H9 (cell line): ENCODE results near the gene IPO13. TPM values are rescaled to one million over a fixed set of nuclear protein-coding genes. Genes with fewer than 3 reads are reported as not detected.
A peak's percentile ranks its signal among the peaks of the same experiment; 100 is the strongest.

Experiments used
- DNase-seq: peaks from one replicate; pipeline ENCODE4 v3.0.0-alpha.2; 2017
- H2AFZ ChIP-seq: one replicate; pipeline ENCODE4 v1.6.1; 2013; ENCODE audit warnings: mild to moderate bottlenecking, low read length, control low read depth, moderate library complexity
- H2AK5ac ChIP-seq: 2 replicates; pipeline ENCODE4 v1.6.1; 2013; ENCODE audit warnings: low read length, control low read depth, mixed read lengths; ENCODE audit not compliant: insufficient read length
- H2BK120ac ChIP-seq: one replicate; pipeline ENCODE4 v1.6.1; 2013; ENCODE audit warnings: low read depth, mild to moderate bottlenecking, low read length, control low read depth, inconsistent platforms; ENCODE audit not compliant: poor library complexity, severe bottlenecking
- H2BK12ac ChIP-seq: 2 replicates; pipeline ENCODE4 v1.6.1; 2013; ENCODE audit warnings: low read length, control low read depth, mixed read lengths, low read depth; ENCODE audit not compliant: insufficient read length
- H2BK15ac ChIP-seq: 2 replicates; pipeline ENCODE4 v1.6.1; 2013; ENCODE audit warnings: low read depth, low read length, control low read depth
- H2BK20ac ChIP-seq: one replicate; pipeline ENCODE4 v1.6.1; 2013; ENCODE audit warnings: low read depth, mild to moderate bottlenecking, low read length, control low read depth, inconsistent platforms; ENCODE audit not compliant: poor library complexity, severe bottlenecking
- H2BK5ac ChIP-seq: 2 replicates; pipeline ENCODE4 v1.6.1; 2013; ENCODE audit warnings: low read length, control low read depth, mixed read lengths; ENCODE audit not compliant: insufficient read length
- H3K14ac ChIP-seq: 2 replicates; pipeline ENCODE4 v1.6.1; 2013; ENCODE audit warnings: low read length, control low read depth; ENCODE audit not compliant: insufficient read depth
- H3K18ac ChIP-seq: 2 replicates; pipeline ENCODE4 v1.6.1; 2013; ENCODE audit warnings: low read depth, mild to moderate bottlenecking, mixed read lengths, low read length, control low read depth; ENCODE audit not compliant: insufficient read length
- H3K23ac ChIP-seq: 2 replicates; pipeline ENCODE4 v1.6.1; 2013; ENCODE audit warnings: low read length, control low read depth, mixed read lengths, low read depth; ENCODE audit not compliant: insufficient read length
- H3K23me2 ChIP-seq: 2 replicates; pipeline ENCODE4 v1.6.1; 2013; ENCODE audit warnings: low read depth, mild to moderate bottlenecking, mixed read lengths, low read length, control low read depth; ENCODE audit not compliant: insufficient read length, poor library complexity, severe bottlenecking
- H3K27ac ChIP-seq: 2 replicates; pipeline ENCODE4 v1.5.1; 2013; ENCODE audit warnings: low read length, control low read depth, mixed read lengths, low read depth; ENCODE audit not compliant: insufficient read length
- H3K27me3 ChIP-seq: 2 replicates; pipeline ENCODE4 v1.6.1; 2013; ENCODE audit warnings: low read length, control low read depth, inconsistent platforms; ENCODE audit not compliant: insufficient read depth
- H3K4ac ChIP-seq: 2 replicates; pipeline ENCODE4 v1.6.1; 2013; ENCODE audit warnings: low read depth, mild to moderate bottlenecking, control low read depth, inconsistent platforms, low read length, moderate library complexity
- H3K4me1 ChIP-seq: 2 replicates; pipeline ENCODE4 v1.6.1; 2013; ENCODE audit warnings: low read length, control low read depth, inconsistent platforms; ENCODE audit not compliant: insufficient read depth
- H3K4me2 ChIP-seq: 2 replicates; pipeline ENCODE4 v1.6.1; 2013; ENCODE audit warnings: low read length, control low read depth, mixed read lengths; ENCODE audit not compliant: insufficient read length, insufficient read depth
- H3K56ac ChIP-seq: 2 replicates; pipeline ENCODE4 v1.6.1; 2013; ENCODE audit warnings: low read depth, mild to moderate bottlenecking, mixed read lengths, low read length, control low read depth; ENCODE audit not compliant: insufficient read length
- H3K79me1 ChIP-seq: 2 replicates; pipeline ENCODE4 v1.6.1; 2013; ENCODE audit warnings: low read depth, mild to moderate bottlenecking, moderate library complexity, low read length, control low read depth, inconsistent platforms; ENCODE audit not compliant: insufficient read depth, poor library complexity, severe bottlenecking
- H3K79me2 ChIP-seq: 2 replicates; pipeline ENCODE4 v1.6.1; 2013; ENCODE audit warnings: low read length, control low read depth, inconsistent platforms; ENCODE audit not compliant: insufficient read depth
- H3K9ac ChIP-seq: 2 replicates; pipeline ENCODE4 v1.6.1; 2013; ENCODE audit warnings: low read length, control low read depth, mixed read lengths; ENCODE audit not compliant: insufficient read length; ENCODE audit errors: extremely low read depth
- H3K9me3 ChIP-seq: one replicate; pipeline ENCODE4 v1.6.1; 2013; ENCODE audit warnings: low read depth, low read length, inconsistent platforms; ENCODE audit not compliant: control insufficient read depth
- H3T11ph ChIP-seq: one replicate; pipeline ENCODE4 v1.6.1; 2013; ENCODE audit warnings: mild to moderate bottlenecking, low read length, control low read depth, inconsistent platforms
- H4K20me1 ChIP-seq: one replicate; pipeline ENCODE4 v1.6.1; 2013; ENCODE audit not compliant: control insufficient read depth, insufficient read length, insufficient read depth
- H4K5ac ChIP-seq: 2 replicates; pipeline ENCODE4 v1.6.1; 2013; ENCODE audit warnings: low read depth, mild to moderate bottlenecking, mixed read lengths, low read length, control low read depth; ENCODE audit not compliant: insufficient read length
- H4K8ac ChIP-seq: replicated peaks from 2 replicates; pipeline ENCODE4 v1.6.1; 2013; ENCODE audit warnings: low read length, control low read depth, mixed read lengths, low read depth; ENCODE audit not compliant: insufficient read length
- H4K91ac ChIP-seq: 2 replicates; pipeline ENCODE4 v1.6.1; 2013; ENCODE audit warnings: low read depth, mild to moderate bottlenecking, moderate library complexity, mixed read lengths, low read length, control low read depth; ENCODE audit not compliant: insufficient read length
- H3K27ac Mint-ChIP-seq, 3 experiments: 2 replicates in 2 of 3; 3 replicates in 1 of 3; pipeline ENCODE4 v1.8.0; 2020 to 2021; ENCODE audit warnings: mixed read lengths in 3 of 3, mild to moderate bottlenecking in 1 of 3, moderate library complexity in 1 of 3
- H3K27me3 Mint-ChIP-seq: 2 replicates; pipeline ENCODE4 v1.8.0; 2021; ENCODE audit warnings: low read depth, mild to moderate bottlenecking, moderate library complexity, mixed read lengths
- H3K36me3 Mint-ChIP-seq, 3 experiments: 2 replicates in 2 of 3; 3 replicates in 1 of 3; pipeline ENCODE4 v1.8.0; 2020 to 2021; ENCODE audit warnings: low read depth in 3 of 3, mixed read lengths in 3 of 3; ENCODE audit not compliant: insufficient read depth in 1 of 3
- H3K4me1 Mint-ChIP-seq, 2 experiments: 2 replicates each; pipeline ENCODE4 v1.8.0; 2020; ENCODE audit warnings: mixed read lengths in 2 of 2
- H3K4me3 Mint-ChIP-seq, 2 experiments: 2 replicates in 1 of 2; 3 replicates in 1 of 2; pipeline ENCODE4 v1.8.0; 2020 to 2021; ENCODE audit warnings: mild to moderate bottlenecking in 2 of 2, mixed read lengths in 2 of 2, moderate library complexity in 1 of 2
- H3K9me3 Mint-ChIP-seq, 2 experiments: 2 replicates in 1 of 2; 3 replicates in 1 of 2; pipeline ENCODE4 v1.8.0; 2020; ENCODE audit warnings: mild to moderate bottlenecking in 2 of 2, mixed read lengths in 2 of 2, moderate library complexity in 1 of 2
- CTCF ChIP-seq: fragments of 200-600 bp; sonication (generic); conservative IDR thresholded peaks from 3 replicates; pipeline ENCODE4 v1.8.0; 2021; ENCODE audit warnings: antibody characterized with exemption, mild to moderate bottlenecking
- WGBS: extraction: QIAGEN DNeasy Blood & Tissue Kit; methylation state at CpG from one replicate; pipeline ENCODE4 v1.1.7; 2013; ENCODE audit warnings: missing lambda C conversion rate, low lambda C conversion rate, mixed read lengths; ENCODE audit not compliant: insufficient read length; ENCODE audit errors: extremely low coverage; 5-methylcytosine and 5-hydroxymethylcytosine counted together
- total RNA-seq: library from RNA; stranded (reverse); gene quantifications from 2 replicates; pipeline ENCODE4 v1.2.1, GENCODE V29; 2021

The IPO13 gene
- total RNA-seq, 1 experiment from 2014 or later: 24.5 TPM

DNA sequence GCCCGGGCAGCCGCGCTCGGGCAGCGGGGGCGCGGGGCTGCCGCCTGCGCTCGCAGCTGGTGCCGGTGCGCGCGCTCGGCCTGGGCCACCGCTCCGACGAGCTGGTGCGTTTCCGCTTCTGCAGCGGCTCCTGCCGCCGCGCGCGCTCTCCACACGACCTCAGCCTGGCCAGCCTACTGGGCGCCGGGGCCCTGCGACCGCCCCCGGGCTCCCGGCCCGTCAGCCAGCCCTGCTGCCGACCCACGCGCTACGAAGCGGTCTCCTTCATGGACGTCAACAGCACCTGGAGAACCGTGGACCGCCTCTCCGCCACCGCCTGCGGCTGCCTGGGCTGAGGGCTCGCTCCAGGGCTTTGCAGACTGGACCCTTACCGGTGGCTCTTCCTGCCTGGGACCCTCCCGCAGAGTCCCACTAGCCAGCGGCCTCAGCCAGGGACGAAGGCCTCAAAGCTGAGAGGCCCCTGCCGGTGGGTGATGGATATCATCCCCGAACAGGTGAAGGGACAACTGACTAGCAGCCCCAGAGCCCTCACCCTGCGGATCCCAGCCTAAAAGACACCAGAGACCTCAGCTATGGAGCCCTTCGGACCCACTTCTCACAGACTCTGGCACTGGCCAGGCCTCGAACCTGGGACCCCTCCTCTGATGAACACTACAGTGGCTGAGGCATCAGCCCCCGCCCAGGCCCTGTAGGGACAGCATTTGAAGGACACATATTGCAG is 10.2 kb upstream of the IPO13 start:
- Histone ChIP-seq H2BK12ac (no peak overlapping the region), H4K5ac (no peak overlapping the region), H3T11ph (no peak overlapping the region), H4K20me1 (no peaks in the 10 kb centered on the region), H3K4ac (no peak overlapping the region), H3K9me3 (no peaks in the 10 kb centered on the region), H3K79me2 (no peaks in the 10 kb centered on the region), H3K23me2 (peaks cover 21% of the 10 kb centered on the region), H4K8ac (no peak overlapping the region), H2BK15ac (no peak overlapping the region), H2AK5ac (no peak overlapping the region), H2AFZ (no peak overlapping the region), H3K4me2 (peak overlapping the region; percentile 51), H3K27ac (no peak overlapping the region), H3K23ac (no peak overlapping the region), H2BK5ac (no peak overlapping the region), H3K9ac (no peak overlapping the region), H3K79me1 (no peaks in the 10 kb centered on the region), H4K91ac (no peak overlapping the region), H2BK120ac (no peak overlapping the region), H3K14ac (peak overlapping the region; percentile 45; the same call in 1 of the 2 replicates), H3K4me1 (peaks cover 8% of the 10 kb centered on the region; the same call in 1 of the 2 replicates), H2BK20ac (no peak overlapping the region), H3K56ac (no peak overlapping the region), H3K27me3 (no peaks in the 10 kb centered on the region), H3K18ac (no peak overlapping the region)
- WGBS: no CpG with 5 or more reads among the region's 56 CpGs
- peak; percentile 47; the same call in 2 of the 3 replicates for TF ChIP-seq CTCF
- no peaks in the 10 kb centered on the region for H3K9me3 Mint-ChIP-seq
- peaks cover 0 to 6% (median 0%) of the 10 kb centered on the region in 3 experiments; a peak in 2 of 7 replicates for H3K36me3 Mint-ChIP-seq
- H3K4me3 Mint-ChIP-seq: peak overlapping the region; percentile 70 to 79
- no peak overlapping the region for H3K27ac Mint-ChIP-seq
- peaks cover 46 to 48% of the 10 kb centered on the region in 2 experiments for H3K4me1 Mint-ChIP-seq
- peaks cover 12% of the 10 kb centered on the region for H3K27me3 Mint-ChIP-seq
- peak; percentile 65 for DNase-seq
